ENCODE measurements around the gene RNF14.

RNF14 gene

DNA sequence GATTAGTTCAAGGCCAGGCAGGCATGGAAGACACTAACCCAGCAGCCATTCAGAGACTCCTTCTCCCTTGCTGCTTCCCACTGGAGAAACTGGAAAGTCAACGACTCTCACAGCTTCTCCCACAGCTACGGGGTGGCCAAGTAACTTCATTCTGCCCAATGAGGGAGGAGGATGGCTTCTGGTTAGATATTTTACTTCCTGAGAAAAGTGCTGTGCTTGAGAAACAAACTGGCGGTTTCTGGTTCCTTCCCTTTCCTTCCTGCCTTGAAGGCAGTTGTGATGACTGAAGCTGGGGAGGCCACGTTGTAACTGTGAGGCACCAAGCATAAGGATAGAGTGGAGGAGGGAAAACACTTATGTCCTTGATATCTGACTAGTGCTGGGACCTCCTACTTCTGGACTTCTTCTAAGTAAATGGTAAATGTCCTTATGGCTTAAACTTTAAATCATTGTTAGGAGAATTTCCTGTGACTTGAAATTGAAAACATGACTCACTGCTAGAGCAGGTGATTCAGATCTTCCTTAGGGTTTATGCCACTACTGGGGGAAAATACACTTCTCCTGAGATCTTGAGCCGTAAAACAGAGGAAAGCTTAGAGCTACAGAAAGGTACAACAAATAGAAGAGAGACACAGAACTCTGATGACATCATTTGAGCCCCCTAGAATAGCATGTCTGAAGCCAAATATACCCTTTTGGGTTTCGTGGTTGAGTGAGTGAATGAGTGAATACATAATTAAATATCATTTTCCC, 47.1 kb downstream of the RNF14 start:
- H3K4me1 ChIP-seq (ENCODE audit: insufficient read depth, low read length, severe bottlenecking) = peaks cover 12% of the 10 kb centered on the region
- H3K27ac ChIP-seq (ENCODE audit: low read depth, low read length, poor library complexity, severe bottlenecking) = no peak overlapping the region
- 0 out of 2 replicates have a peak, but pooled peaks cover 8% of the 10 kb centered on the region for H3K9me3 ChIP-seq (ENCODE audit: low read length)
- H3K9ac ChIP-seq (ENCODE audit: low read length) = no peak overlapping the region
- no peaks in the 10 kb centered on the region for H3K79me2 ChIP-seq (ENCODE audit: insufficient read depth, low read length)
- H3K9me2 ChIP-seq (ENCODE audit: low read depth, low read length) = no peaks in the 10 kb centered on the region
- H3K27me3 ChIP-seq (ENCODE audit: insufficient read depth, low read length) = no peaks in the 10 kb centered on the region; the same call in 1 of the 2 replicates
- H3F3A ChIP-seq (ENCODE audit: insufficient read depth, low read length) = no peaks in the 10 kb centered on the region
- no peak overlapping the region for H2AFZ ChIP-seq (ENCODE audit: low read length)
- no peak overlapping the region for H3K4me3 ChIP-seq (ENCODE audit: low read depth, low read length, poor library complexity, severe bottlenecking)
- no peak for TF ChIP-seq EZH2 (IDR thresholded peaks at IDR 0.05; ENCODE audit: borderline replicate concordance, low read length)
- TF ChIP-seq, protein P1, sequence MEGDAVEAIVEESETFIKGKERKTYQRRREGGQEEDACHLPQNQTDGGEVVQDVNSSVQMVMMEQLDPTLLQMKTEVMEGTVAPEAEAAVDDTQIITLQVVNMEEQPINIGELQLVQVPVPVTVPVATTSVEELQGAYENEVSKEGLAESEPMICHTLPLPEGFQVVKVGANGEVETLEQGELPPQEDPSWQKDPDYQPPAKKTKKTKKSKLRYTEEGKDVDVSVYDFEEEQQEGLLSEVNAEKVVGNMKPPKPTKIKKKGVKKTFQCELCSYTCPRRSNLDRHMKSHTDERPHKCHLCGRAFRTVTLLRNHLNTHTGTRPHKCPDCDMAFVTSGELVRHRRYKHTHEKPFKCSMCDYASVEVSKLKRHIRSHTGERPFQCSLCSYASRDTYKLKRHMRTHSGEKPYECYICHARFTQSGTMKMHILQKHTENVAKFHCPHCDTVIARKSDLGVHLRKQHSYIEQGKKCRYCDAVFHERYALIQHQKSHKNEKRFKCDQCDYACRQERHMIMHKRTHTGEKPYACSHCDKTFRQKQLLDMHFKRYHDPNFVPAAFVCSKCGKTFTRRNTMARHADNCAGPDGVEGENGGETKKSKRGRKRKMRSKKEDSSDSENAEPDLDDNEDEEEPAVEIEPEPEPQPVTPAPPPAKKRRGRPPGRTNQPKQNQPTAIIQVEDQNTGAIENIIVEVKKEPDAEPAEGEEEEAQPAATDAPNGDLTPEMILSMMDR (IDR thresholded peaks at IDR 0.05; ENCODE audit: low read length) = no peak
- H4K20me1 ChIP-seq (ENCODE audit: insufficient read depth, low read length) = no peaks in the 10 kb centered on the region
- H3K4me2 ChIP-seq (ENCODE audit: low read length) = no peak overlapping the region
- no peaks in the 10 kb centered on the region for H3K36me3 ChIP-seq (ENCODE audit: insufficient read depth, low read length)

DNA sequence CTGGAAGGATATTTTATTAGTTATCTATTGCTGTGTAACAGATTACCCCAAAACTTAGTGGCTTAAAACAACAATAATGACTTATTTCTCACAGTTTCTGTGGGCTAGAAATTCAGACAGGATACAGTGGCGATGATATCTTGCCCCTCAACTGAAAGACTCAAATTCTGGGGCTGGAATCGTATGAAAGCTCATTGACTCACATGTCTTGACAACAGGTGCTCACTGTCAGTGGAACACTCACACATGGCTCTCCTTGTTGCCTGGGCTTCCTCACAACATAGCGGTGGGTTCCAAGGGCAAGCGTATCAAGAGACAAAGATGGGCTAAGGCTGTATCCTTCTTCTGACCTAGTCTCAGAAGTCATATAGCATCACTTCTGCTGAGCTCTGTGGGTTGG, 47.7 kb downstream of the RNF14 start:
- Histone ChIP-seq H3K9ac (ENCODE audit: low read length) (no peak overlapping the region), H3K4me1 (ENCODE audit: insufficient read depth, low read length, severe bottlenecking) (peaks cover 12% of the 10 kb centered on the region), H3K27me3 (ENCODE audit: insufficient read depth, low read length) (no peaks in the 10 kb centered on the region; the same call in 1 of the 2 replicates), H3K9me3 (ENCODE audit: low read length) (0 out of 2 replicates have a peak, but pooled peaks cover 8% of the 10 kb centered on the region), H4K20me1 (ENCODE audit: insufficient read depth, low read length) (no peaks in the 10 kb centered on the region), H3F3A (ENCODE audit: insufficient read depth, low read length) (no peaks in the 10 kb centered on the region), H3K36me3 (ENCODE audit: insufficient read depth, low read length) (no peaks in the 10 kb centered on the region), H3K9me2 (ENCODE audit: low read depth, low read length) (no peaks in the 10 kb centered on the region), H2AFZ (ENCODE audit: low read length) (no peak overlapping the region), H3K79me2 (ENCODE audit: insufficient read depth, low read length) (no peaks in the 10 kb centered on the region), H3K27ac (ENCODE audit: low read depth, low read length, poor library complexity, severe bottlenecking) (no peak overlapping the region), H3K4me2 (ENCODE audit: low read length) (no peak overlapping the region), H3K4me3 (ENCODE audit: low read depth, low read length, poor library complexity, severe bottlenecking) (no peak overlapping the region)
- no peak for TF ChIP-seq EZH2 (IDR thresholded peaks at IDR 0.05; ENCODE audit: borderline replicate concordance, low read length)
- TF ChIP-seq, protein P1 (IDR thresholded peaks at IDR 0.05; ENCODE audit: low read length) = no peak

DNA sequence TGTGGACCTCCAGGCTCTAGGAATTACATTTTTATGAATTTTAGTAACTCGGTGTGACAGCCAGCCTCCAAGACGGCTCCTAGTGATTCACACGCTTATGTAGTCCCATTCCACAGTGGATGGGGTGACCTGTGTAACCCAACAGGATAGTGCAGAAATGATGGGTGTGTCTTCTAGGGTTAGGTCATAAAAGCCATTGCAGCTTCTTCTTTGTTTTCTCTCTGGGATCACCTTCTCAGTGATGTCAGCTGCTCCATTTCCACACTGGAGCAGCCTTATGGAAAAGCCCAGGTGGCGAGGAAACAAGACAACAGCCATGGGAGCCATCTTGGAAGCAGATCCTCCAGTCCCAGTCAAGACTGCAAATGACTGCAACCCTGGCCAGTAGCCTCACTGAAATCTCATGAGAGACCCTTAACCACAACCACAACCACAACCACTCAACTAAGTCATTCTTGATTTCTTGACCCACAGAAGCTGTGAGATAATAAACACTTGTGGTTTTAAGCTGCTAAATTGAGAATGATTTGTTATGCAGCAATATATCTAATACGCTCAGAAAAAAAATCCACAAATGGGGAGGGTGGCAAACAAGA, 49.0 kb downstream of the RNF14 start:
- Histone ChIP-seq H4K20me1 (ENCODE audit: insufficient read depth, low read length) (no peaks in the 10 kb centered on the region), H3F3A (ENCODE audit: insufficient read depth, low read length) (no peaks in the 10 kb centered on the region), H3K79me2 (ENCODE audit: insufficient read depth, low read length) (no peaks in the 10 kb centered on the region), H3K27me3 (ENCODE audit: insufficient read depth, low read length) (no peaks in the 10 kb centered on the region; the same call in 1 of the 2 replicates), H3K36me3 (ENCODE audit: insufficient read depth, low read length) (no peaks in the 10 kb centered on the region), H3K4me1 (ENCODE audit: insufficient read depth, low read length, severe bottlenecking) (peaks cover 6% of the 10 kb centered on the region), H2AFZ (ENCODE audit: low read length) (no peak overlapping the region), H3K9ac (ENCODE audit: low read length) (no peak overlapping the region), H3K27ac (ENCODE audit: low read depth, low read length, poor library complexity, severe bottlenecking) (no peak overlapping the region), H3K9me3 (ENCODE audit: low read length) (0 out of 2 replicates have a peak, but pooled peaks cover 8% of the 10 kb centered on the region), H3K4me2 (ENCODE audit: low read length) (no peak overlapping the region), H3K4me3 (ENCODE audit: low read depth, low read length, poor library complexity, severe bottlenecking) (no peak overlapping the region), H3K9me2 (ENCODE audit: low read depth, low read length) (no peaks in the 10 kb centered on the region)
- TF ChIP-seq EZH2 (IDR thresholded peaks at IDR 0.05; ENCODE audit: borderline replicate concordance, low read length) = no peak
- TF ChIP-seq, protein P1 (IDR thresholded peaks at IDR 0.05; ENCODE audit: low read length) = no peak

All from OCI-LY1 (cell line).